H1 (cell line): Measurements from ENCODE around the gene UVSSA. TPM values are rescaled to one million over a fixed set of nuclear protein-coding genes. Genes with fewer than 3 reads are reported as not detected.

Experiments used
- CTCF ChIA-PET: fragments of 300-600 bp; sonication (Branson Sonifier 250); formaldehyde crosslinking; loops from one replicate; lab custom pipeline; 2021; ENCODE audit not compliant: partially characterized antibody; lab: Charles Lee
- POLR2A ChIA-PET: fragments of 300-600 bp; sonication (Branson Sonifier 250); formaldehyde crosslinking; loops from one replicate; lab custom pipeline; 2021; ENCODE audit warnings: inconsistent platforms; ENCODE audit not compliant: partially characterized antibody; lab: Charles Lee
- DNase-seq, 2 experiments: peaks; one replicate each; pipeline versions ENCODE4 v3.0.0 to v3.0.0-alpha.2; 2010 to 2022; ENCODE audit warnings: low spot score in 2 of 2, low read depth in 1 of 2, mixed read lengths in 1 of 2
- FAIRE-seq: peaks from 2 replicates; lab custom pipeline; 2011; peaks lifted over from hg19 to GRCh38; lab: Jason Lieb, UNC
- H2AFZ ChIP-seq: 2 replicates; pipeline ENCODE4 v1.8.1; 2012; ENCODE audit warnings: low read length, inconsistent platforms
- H2AK5ac ChIP-seq: 2 replicates; pipeline ENCODE4 v1.6.1; 2013; ENCODE audit warnings: low read depth, low read length
- H2BK120ac ChIP-seq: replicated peaks from 2 replicates; pipeline ENCODE3; 2013; ENCODE audit warnings: low read depth, low read length, inconsistent platforms
- H2BK12ac ChIP-seq: 2 replicates; pipeline ENCODE4 v1.6.1; 2013; ENCODE audit warnings: low read depth, low read length
- H2BK15ac ChIP-seq: 2 replicates; pipeline ENCODE4 v1.6.1; 2013; ENCODE audit warnings: low read length
- H2BK20ac ChIP-seq: 2 replicates; pipeline ENCODE4 v1.6.1; 2013; ENCODE audit warnings: low read length
- H2BK5ac ChIP-seq: 2 replicates; pipeline ENCODE4 v1.6.1; 2013; ENCODE audit warnings: low read depth, low read length
- H3K14ac ChIP-seq: 2 replicates; pipeline ENCODE4 v1.6.1; 2013; ENCODE audit warnings: inconsistent platforms; ENCODE audit not compliant: insufficient read length
- H3K18ac ChIP-seq: 2 replicates; pipeline ENCODE4 v1.6.1; 2013; ENCODE audit warnings: low read length; ENCODE audit errors: extremely low read depth
- H3K23ac ChIP-seq: 2 replicates; pipeline ENCODE4 v1.6.1; 2013; ENCODE audit warnings: inconsistent platforms; ENCODE audit not compliant: insufficient read length
- H3K23me2 ChIP-seq: 2 replicates; pipeline ENCODE4 v1.6.1; 2013; ENCODE audit warnings: low read depth, low read length
- H3K27ac ChIP-seq: 2 replicates; pipeline ENCODE4 v1.6.1; 2011; ENCODE audit warnings: low read depth, low read length, inconsistent platforms
- H3K27me3 ChIP-seq, 4 experiments: replicated peaks in 1 of 4; 1 replicate in 1 of 4; 2 replicates in 3 of 4; pipeline versions ENCODE4 v1.6.1 to v1.8.1; 2011 to 2013; ENCODE audit warnings: low read length in 3 of 4, mild to moderate bottlenecking in 3 of 4, inconsistent platforms in 2 of 4, mixed read lengths in 2 of 4, moderate library complexity in 1 of 4; ENCODE audit not compliant: control insufficient read depth in 3 of 4, insufficient read depth in 3 of 4; ENCODE audit errors: extremely low read depth in 1 of 4
- H3K36me3 ChIP-seq, 4 experiments: 2 replicates each; pipeline versions ENCODE4 v1.6.1 to v1.8.1; 2011 to 2013; ENCODE audit warnings: mild to moderate bottlenecking in 4 of 4, low read length in 3 of 4, moderate library complexity in 2 of 4, control low read depth in 1 of 4, inconsistent platforms in 1 of 4; ENCODE audit not compliant: insufficient read depth in 4 of 4, control insufficient read depth in 2 of 4
- H3K4ac ChIP-seq: replicated peaks from 2 replicates; pipeline ENCODE3; 2013; ENCODE audit warnings: low read length, low read depth, mixed read lengths, inconsistent platforms; ENCODE audit not compliant: insufficient read length
- H3K4me1 ChIP-seq, 4 experiments: replicated peaks in 1 of 4; 1 replicate in 1 of 4; 2 replicates in 3 of 4; pipeline versions ENCODE4 v1.6.1 to v1.8.1; 2011 to 2013; ENCODE audit warnings: low read length in 3 of 4, inconsistent platforms in 2 of 4, mixed read lengths in 1 of 4; ENCODE audit not compliant: insufficient read depth in 4 of 4, control insufficient read depth in 3 of 4
- H3K4me2 ChIP-seq, 2 experiments: 2 replicates each; pipeline versions ENCODE4 v1.6.1 to v1.8.1; 2011 to 2013; ENCODE audit warnings: low read depth in 2 of 2, low read length in 2 of 2, control low read depth in 1 of 2, inconsistent platforms in 1 of 2, mild to moderate bottlenecking in 1 of 2; ENCODE audit not compliant: insufficient read depth in 1 of 2
- H3K4me3 ChIP-seq, 4 experiments: fragments of 200-600, 300-600 bp in 1 of 4; sonication (generic), shearing (Covaris generic), sonication (Bioruptor Twin) in 1 of 4; 2 replicates each; pipeline versions ENCODE4 v1.5.1 to v1.8.1; 2011 to 2016; ENCODE audit warnings: low read length in 4 of 4, low read depth in 3 of 4, control low read depth in 2 of 4, inconsistent platforms in 2 of 4, mild to moderate bottlenecking in 2 of 4, mixed read lengths in 1 of 4, moderate library complexity in 1 of 4; ENCODE audit not compliant: insufficient read depth in 2 of 4; ENCODE audit errors: extremely low read depth in 1 of 4
- H3K56ac ChIP-seq: replicated peaks from 2 replicates; pipeline ENCODE3; 2013; ENCODE audit warnings: low read depth, mild to moderate bottlenecking, mixed read lengths, low read length, inconsistent platforms; ENCODE audit not compliant: insufficient read length
- H3K79me1 ChIP-seq: 2 replicates; pipeline ENCODE4 v1.6.1; 2013; ENCODE audit warnings: low read depth, low read length, control low read depth
- H3K79me2 ChIP-seq, 2 experiments: 2 replicates each; pipeline versions ENCODE4 v1.6.1 to v1.8.1; 2012 to 2013; ENCODE audit warnings: low read length in 2 of 2, mild to moderate bottlenecking in 2 of 2, inconsistent platforms in 1 of 2; ENCODE audit not compliant: insufficient read depth in 2 of 2, control insufficient read depth in 1 of 2
- H3K9ac ChIP-seq, 4 experiments: replicated peaks in 1 of 4; 1 replicate in 1 of 4; 2 replicates in 3 of 4; pipeline versions ENCODE4 v1.6.1 to v1.8.1; 2011 to 2013; ENCODE audit warnings: low read depth in 3 of 4, low read length in 3 of 4, control low read depth in 2 of 4, mild to moderate bottlenecking in 2 of 4, moderate library complexity in 2 of 4, inconsistent platforms in 1 of 4; ENCODE audit errors: extremely low read depth in 1 of 4
- H3K9me3 ChIP-seq, 2 experiments: 2 replicates each; pipeline versions ENCODE4 v1.6.1 to v1.8.1; 2012 to 2013; ENCODE audit warnings: mild to moderate bottlenecking in 2 of 2, moderate library complexity in 2 of 2, control low read depth in 1 of 2, inconsistent platforms in 1 of 2, low read depth in 1 of 2, low read length in 1 of 2, mixed read lengths in 1 of 2; ENCODE audit not compliant: insufficient read depth in 2 of 2
- H4K20me1 ChIP-seq, 2 experiments: replicated peaks in 1 of 2; 2 replicates each; pipeline versions ENCODE3 to v1.8.1; 2011 to 2013; ENCODE audit warnings: inconsistent platforms in 2 of 2, low read length in 2 of 2, mild to moderate bottlenecking in 1 of 2; ENCODE audit not compliant: insufficient read depth in 2 of 2, control insufficient read depth in 1 of 2
- H4K5ac ChIP-seq: 2 replicates; pipeline ENCODE4 v1.6.1; 2013; ENCODE audit warnings: low read length, low read depth, mixed read lengths, inconsistent platforms; ENCODE audit not compliant: insufficient read length
- H4K8ac ChIP-seq: 2 replicates; pipeline ENCODE4 v1.8.0; 2013; ENCODE audit warnings: mild to moderate bottlenecking, moderate library complexity, low read length, inconsistent platforms; ENCODE audit not compliant: insufficient read depth; ENCODE audit errors: extremely low read depth
- H4K91ac ChIP-seq: replicated peaks from 2 replicates; pipeline ENCODE3; 2013; ENCODE audit warnings: low read length, mixed read lengths, inconsistent platforms; ENCODE audit not compliant: insufficient read length
- ATF2 ChIP-seq: IDR thresholded peaks from 2 replicates; pipeline ENCODE4 v1.6.1; 2012; ENCODE audit warnings: low read length, inconsistent platforms
- BACH1 ChIP-seq: IDR thresholded peaks from 2 replicates; pipeline ENCODE4 v1.6.1; 2012; ENCODE audit warnings: low read length, improper control_type of control experiment
- FOSL1 ChIP-seq: IDR thresholded peaks from 2 replicates; pipeline ENCODE4 v1.6.1; 2011; ENCODE audit warnings: mild to moderate bottlenecking, low read depth, low read length, moderate library complexity; ENCODE audit not compliant: insufficient read depth
- GABPA ChIP-seq: IDR thresholded peaks from 2 replicates; pipeline ENCODE4 v1.6.1; 2011; ENCODE audit warnings: mild to moderate bottlenecking, low read length, moderate library complexity, borderline replicate concordance; ENCODE audit not compliant: insufficient read depth
- MAX ChIP-seq: IDR thresholded peaks from 2 replicates; pipeline ENCODE4 v1.6.1; 2012; ENCODE audit warnings: inconsistent platforms
- RFX5 ChIP-seq: IDR thresholded peaks from 2 replicates; pipeline ENCODE4 v1.6.1; 2011; ENCODE audit warnings: low read depth, low read length, improper control_type of control experiment, borderline replicate concordance
- RNF2 ChIP-seq: fragments of 200-900, 300-1000 bp; sonication (generic); IDR thresholded peaks from 2 replicates; pipeline ENCODE4 v1.7.1; 2016; ENCODE audit warnings: borderline replicate concordance, low read depth, mild to moderate bottlenecking, antibody characterized with exemption, low read length; ENCODE audit not compliant: poor library complexity, severe bottlenecking; ENCODE audit errors: missing control alignments
- RXRA ChIP-seq: IDR thresholded peaks from 2 replicates; pipeline ENCODE4 v1.6.1; 2011; ENCODE audit warnings: low read depth, mild to moderate bottlenecking, low read length, moderate library complexity; ENCODE audit not compliant: insufficient read depth
- SIX5 ChIP-seq: IDR thresholded peaks from 2 replicates; pipeline ENCODE4 v1.6.1; 2011; ENCODE audit warnings: mild to moderate bottlenecking, low read depth, low read length
- TCF12 ChIP-seq: IDR thresholded peaks from 2 replicates; pipeline ENCODE4 v1.6.1; 2011; ENCODE audit warnings: low read depth, mild to moderate bottlenecking, low read length
- WGBS, 2 experiments: shearing (Covaris generic) in 1 of 2; methylation state at CpG; one replicate each; pipeline versions ENCODE4 v1.1.6 to v1.1.7; 2013 to 2015; ENCODE audit warnings: low lambda C conversion rate in 2 of 2, mixed read lengths in 2 of 2, inconsistent platforms in 1 of 2, low coverage in 1 of 2, missing lambda C conversion rate in 1 of 2; ENCODE audit not compliant: insufficient replicate concordance in 2 of 2, insufficient coverage in 1 of 2, insufficient read length in 1 of 2; ENCODE audit errors: extremely low coverage in 1 of 2, missing lambda C conversion rate in 1 of 2; 5-methylcytosine and 5-hydroxymethylcytosine counted together
- polyA plus RNA-seq, 7 experiments: library from polyadenylated mRNA; depleted of rRNA in 3 of 7; stranded (reverse) in 5 of 7; unstranded in 2 of 7; fragments of >200 nt in 5 of 7; fragments of 200-250 nt in 2 of 7; gene quantifications; 1 replicate in 5 of 7; 2 replicates in 1 of 7; 4 replicates in 1 of 7; pipeline versions ENCODE4 v1.2.1 to v1.2.3, GENCODE V29; 2011 to 2013; ENCODE audit warnings: missing spikeins in 2 of 7, mixed read lengths in 2 of 7
- total RNA-seq: library from RNA; stranded (reverse); fragmentation: NEBNext Ultra II Directional; extraction: Animal tissue kit (Norgen Biotek cat#: 25700); gene quantifications from 2 replicates; pipeline ENCODE4 v1.2.1, GENCODE V29; 2021

The UVSSA gene
- total and polyA plus RNA-seq, 2 of the 8 experiments (the other 6 are each of a cell fraction or from before 2014, with no cell fraction given) = 14.5 to 19.4 TPM

DNA sequence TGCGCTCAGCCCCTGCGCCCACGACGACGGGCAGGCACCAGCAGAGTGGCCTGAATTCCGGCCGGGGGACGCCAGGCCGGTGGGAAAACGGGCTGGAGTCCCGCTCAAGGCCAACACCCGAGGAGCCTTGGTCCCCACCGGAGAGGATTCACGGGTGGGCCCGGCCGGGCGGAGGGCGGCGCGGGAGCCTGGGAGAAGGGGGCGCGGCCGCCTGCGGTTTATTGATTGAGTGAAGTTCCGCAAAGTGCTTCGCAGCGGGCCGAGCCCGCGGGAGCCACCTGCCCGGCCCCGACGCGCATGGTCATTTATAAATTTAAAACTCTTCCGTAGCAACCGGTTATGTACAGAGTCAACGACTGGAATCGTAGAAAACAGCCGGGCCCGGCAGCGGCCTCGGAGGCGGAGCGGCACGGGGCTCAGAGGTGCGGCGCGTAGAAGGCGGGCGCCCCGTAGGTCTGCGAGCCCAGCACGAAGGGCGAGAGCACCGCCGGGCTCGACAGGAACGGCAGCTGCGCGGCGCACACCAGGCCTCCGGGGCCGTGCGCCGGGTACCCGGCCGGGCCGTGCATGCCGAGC, 55.6 kb downstream of the UVSSA start:
- no peak overlapping the region for H3K4ac ChIP-seq
- FAIRE-seq (no peak), DNase-seq (no peak)
- H3K56ac ChIP-seq = no peak overlapping the region
- peaks cover 6 to 12% of the 10 kb centered on the region in 2 experiments for H3K9me3 ChIP-seq
- peaks cover 0 to 28% (median 6%) of the 10 kb centered on the region in 4 experiments; a peak in 5 of 7 replicates for H3K4me1 ChIP-seq
- H4K8ac ChIP-seq = peak overlapping the region; percentile 1; the same call in 1 of the 2 replicates
- peak overlapping the region; percentile 22 to 61; a peak in 2 of 4 replicates for H3K4me2 ChIP-seq
- H3K14ac ChIP-seq = no peak overlapping the region
- H2BK120ac ChIP-seq = no peak overlapping the region
- H3K18ac ChIP-seq = no peak overlapping the region
- H4K5ac ChIP-seq = no peak overlapping the region
- no peak overlapping the region for H3K27ac ChIP-seq
- peaks cover 0 to 12% of the 10 kb centered on the region in 2 experiments for H4K20me1 ChIP-seq
- no peak overlapping the region for H2AFZ ChIP-seq
- H3K27me3 ChIP-seq = peaks cover 70 to 76% (median 74%) of the 10 kb centered on the region in 4 experiments
- peaks cover 2% of the 10 kb centered on the region; the same call in 1 of the 2 replicates for H3K23me2 ChIP-seq
- no peak overlapping the region for H2BK5ac ChIP-seq
- no peak overlapping the region for H4K91ac ChIP-seq
- no peak overlapping the region for H3K9ac ChIP-seq
- no peak overlapping the region for H3K23ac ChIP-seq
- ChIA-PET POLR2A (no interaction called here), CTCF (interaction anchor here (0.9 to 2.8 kb wide), 7 partner anchors 7 to 227 kb away, joined by 3 to 9 read pairs (median 6); no protein-coding TSS in a partner anchor)
- WGBS, 2 experiments = 56% methylated on average over 42 of the region's 69 CpGs; no CpG with 5 or more reads in 1 of the 2 experiments
- H3K36me3 ChIP-seq = peaks cover 0 to 30% (median 0%) of the 10 kb centered on the region in 4 experiments; a peak in 1 of 8 replicates
- no peak overlapping the region for H2BK20ac ChIP-seq
- H2BK15ac ChIP-seq = no peak overlapping the region
- no peak overlapping the region for H2AK5ac ChIP-seq
- no peaks in the 10 kb centered on the region for H3K79me1 ChIP-seq
- peak overlapping the region in 1 of 4 experiments; percentile 37; a peak in 2 of 8 replicates for H3K4me3 ChIP-seq
- no peak overlapping the region for H2BK12ac ChIP-seq
- no peaks in the 10 kb centered on the region for H3K79me2 ChIP-seq
- TF ChIP-seq GABPA (0 out of 2 replicates have a peak, but pooled peaks have one; percentile 65), BACH1 (no peak), ATF2 (no peak), RNF2 (no peak), MAX (no peak), SIX5 (no peak), RFX5 (no peak), TCF12 (no peak), RXRA (no peak), FOSL1 (no peak)
